ENCODE data around the gene SMIM23. TPM values are rescaled to one million over a fixed set of nuclear protein-coding genes. Genes with fewer than 3 reads are reported as not detected.

The SMIM23 gene
- total RNA-seq, 1 experiment from 2014 or later, result not detected

DNA sequence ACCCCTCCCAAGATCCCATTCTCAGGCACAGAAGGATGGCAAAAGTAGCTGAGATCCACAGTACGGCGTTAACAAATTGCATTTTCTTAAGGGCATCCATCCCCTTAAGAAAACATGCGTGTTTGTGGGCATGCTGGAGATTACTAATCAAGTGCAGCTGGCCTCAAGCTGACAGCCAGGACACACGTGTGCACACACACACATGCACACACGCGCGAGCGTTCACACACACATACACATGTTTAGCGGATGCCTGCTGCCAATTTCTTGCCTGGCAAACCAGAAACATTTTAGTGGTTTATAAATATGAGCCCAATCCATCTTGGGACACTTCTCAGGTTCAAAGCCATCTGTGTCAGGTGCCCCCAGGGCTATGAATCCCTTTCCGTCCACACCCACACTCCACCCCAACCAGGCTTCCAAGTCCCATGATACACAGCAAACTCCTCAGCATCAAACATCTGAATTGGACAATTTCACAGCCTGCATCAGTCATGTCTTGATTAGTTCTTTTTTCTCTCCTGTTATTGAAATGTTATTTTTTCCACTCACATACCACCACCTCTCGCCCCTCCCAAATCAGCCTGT is 23.5 kb upstream of the SMIM23 start:
- ChIA-PET CTCF (no interaction called here), POLR2A (ENCODE audit: unreplicated experiment) (no interaction called here)
- Histone ChIP-seq H3K9ac (ENCODE audit: low read length) (no peak overlapping the region), H3K4me1 (ENCODE audit: insufficient read depth, low read length) (peaks cover 10% of the 10 kb centered on the region), H3K36me3 (ENCODE audit: low read depth, low read length) (no peaks in the 10 kb centered on the region), H4K20me1 (ENCODE audit: low read length) (no peaks in the 10 kb centered on the region), H2AFZ (ENCODE audit: low read length) (no peak overlapping the region), H3K79me2 (ENCODE audit: low read length) (no peaks in the 10 kb centered on the region), H3K27me3 (ENCODE audit: low read length) (peaks cover 33% of the 10 kb centered on the region), H3F3A (ENCODE audit: low read length, unreplicated experiment) (no peaks in the 10 kb centered on the region), H3K4me2 (ENCODE audit: low read length) (no peak overlapping the region), H3K4me3 (ENCODE audit: low read length) (no peak overlapping the region), H3K9me2 (replicated peaks; ENCODE audit: low read length) (no peaks in the 10 kb centered on the region), H3K27ac (ENCODE audit: low read length) (no peak overlapping the region), H3K9me3 (ENCODE audit: low read length) (peaks cover 3% of the 10 kb centered on the region; the same call in 1 of the 2 replicates)
- no peak for DNase-seq
- intact Hi-C loops (cut with micrococcal nuclease), result no loop called here
- no peak for ATAC-seq
- BruUV-seq (replicated peaks), result no TSS peak
- TF ChIP-seq, protein P1, sequence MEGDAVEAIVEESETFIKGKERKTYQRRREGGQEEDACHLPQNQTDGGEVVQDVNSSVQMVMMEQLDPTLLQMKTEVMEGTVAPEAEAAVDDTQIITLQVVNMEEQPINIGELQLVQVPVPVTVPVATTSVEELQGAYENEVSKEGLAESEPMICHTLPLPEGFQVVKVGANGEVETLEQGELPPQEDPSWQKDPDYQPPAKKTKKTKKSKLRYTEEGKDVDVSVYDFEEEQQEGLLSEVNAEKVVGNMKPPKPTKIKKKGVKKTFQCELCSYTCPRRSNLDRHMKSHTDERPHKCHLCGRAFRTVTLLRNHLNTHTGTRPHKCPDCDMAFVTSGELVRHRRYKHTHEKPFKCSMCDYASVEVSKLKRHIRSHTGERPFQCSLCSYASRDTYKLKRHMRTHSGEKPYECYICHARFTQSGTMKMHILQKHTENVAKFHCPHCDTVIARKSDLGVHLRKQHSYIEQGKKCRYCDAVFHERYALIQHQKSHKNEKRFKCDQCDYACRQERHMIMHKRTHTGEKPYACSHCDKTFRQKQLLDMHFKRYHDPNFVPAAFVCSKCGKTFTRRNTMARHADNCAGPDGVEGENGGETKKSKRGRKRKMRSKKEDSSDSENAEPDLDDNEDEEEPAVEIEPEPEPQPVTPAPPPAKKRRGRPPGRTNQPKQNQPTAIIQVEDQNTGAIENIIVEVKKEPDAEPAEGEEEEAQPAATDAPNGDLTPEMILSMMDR (conservative IDR thresholded peaks at IDR 0.05; ENCODE audit: low read depth, low read length), result no peak
- TF ChIP-seq EZH2phosphoT487 (IDR thresholded peaks at IDR 0.05; ENCODE audit: borderline replicate concordance, low read length), result no peak
- no peak for TF ChIP-seq EZH2 (IDR thresholded peaks at IDR 0.05; ENCODE audit: low read length, unreplicated experiment)

- TF ChIP-seq, protein P1 (conservative IDR thresholded peaks at IDR 0.05; ENCODE audit: low read depth, low read length), result no peak
- TF ChIP-seq EZH2phosphoT487 (IDR thresholded peaks at IDR 0.05; ENCODE audit: borderline replicate concordance, low read length), result no peak
- TF ChIP-seq EZH2 (IDR thresholded peaks at IDR 0.05; ENCODE audit: low read length, unreplicated experiment), result no peak
- no peaks in the 10 kb centered on the region for H3F3A ChIP-seq (ENCODE audit: low read length, unreplicated experiment)
- no peaks in the 10 kb centered on the region for H3K36me3 ChIP-seq (ENCODE audit: low read depth, low read length)
- no peaks in the 10 kb centered on the region for H3K9me2 ChIP-seq (replicated peaks; ENCODE audit: low read length)
- DNase-seq (no peak), ATAC-seq (no peak)
- intact Hi-C loops (cut with micrococcal nuclease), result no loop called here
- no peaks in the 10 kb centered on the region for H3K79me2 ChIP-seq (ENCODE audit: low read length)
- no peak overlapping the region for H3K4me2 ChIP-seq (ENCODE audit: low read length)
- ChIA-PET POLR2A (ENCODE audit: unreplicated experiment) (no interaction called here), CTCF (no interaction called here)
- H3K4me1 ChIP-seq (ENCODE audit: insufficient read depth, low read length), result peaks cover 10% of the 10 kb centered on the region
- no peak overlapping the region for H3K27ac ChIP-seq (ENCODE audit: low read length)
- no TSS peak for BruUV-seq (replicated peaks)
- H3K9me3 ChIP-seq (ENCODE audit: low read length), result peaks cover 4% of the 10 kb centered on the region; the same call in 1 of the 2 replicates
- no peak overlapping the region for H3K9ac ChIP-seq (ENCODE audit: low read length)
- peaks cover 36% of the 10 kb centered on the region for H3K27me3 ChIP-seq (ENCODE audit: low read length)
- H4K20me1 ChIP-seq (ENCODE audit: low read length), result no peaks in the 10 kb centered on the region
- no peak overlapping the region for H2AFZ ChIP-seq (ENCODE audit: low read length)
- H3K4me3 ChIP-seq (ENCODE audit: low read length), result no peak overlapping the region
Observed at GRCh38 chr5:171762903-171763302, 22.7 kb upstream of the SMIM23 start.

DNA sequence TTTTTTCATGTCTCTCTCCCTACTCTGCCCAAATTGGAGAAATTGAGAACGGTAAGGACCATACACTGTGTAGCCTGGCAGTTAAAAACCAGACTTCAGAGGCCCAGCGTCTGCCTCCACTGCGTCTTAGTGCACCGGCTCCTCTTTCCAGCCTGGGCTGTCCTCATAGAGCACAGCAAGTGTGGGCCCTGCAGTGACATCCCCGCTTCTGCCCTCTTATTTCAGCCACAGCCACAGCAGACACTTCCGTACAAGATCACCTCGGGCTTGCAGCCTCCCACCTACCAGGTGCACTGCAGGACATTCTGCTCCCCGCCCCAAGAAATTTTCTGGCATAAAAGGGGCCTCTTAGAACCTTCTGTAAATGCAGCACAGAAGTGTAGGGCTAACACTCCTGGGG is 21.4 kb upstream of the SMIM23 start:
- H3K9me2 ChIP-seq (replicated peaks; ENCODE audit: low read length), result no peaks in the 10 kb centered on the region
- no peaks in the 10 kb centered on the region for H3K36me3 ChIP-seq (ENCODE audit: low read depth, low read length)
- ATAC-seq (no peak), DNase-seq (no peak)
- no peak overlapping the region for H3K9ac ChIP-seq (ENCODE audit: low read length)
- no TSS peak for BruUV-seq (replicated peaks)
- intact Hi-C loops (cut with micrococcal nuclease), result no loop called here
- no peaks in the 10 kb centered on the region for H3K4me1 ChIP-seq (ENCODE audit: insufficient read depth, low read length)
- H3K27ac ChIP-seq (ENCODE audit: low read length), result no peak overlapping the region
- no peak overlapping the region for H2AFZ ChIP-seq (ENCODE audit: low read length)
- no peaks in the 10 kb centered on the region for H3K79me2 ChIP-seq (ENCODE audit: low read length)
- ChIA-PET CTCF (no interaction called here), POLR2A (ENCODE audit: unreplicated experiment) (no interaction called here)
- no peaks in the 10 kb centered on the region for H3F3A ChIP-seq (ENCODE audit: low read length, unreplicated experiment)
- no peak overlapping the region for H3K4me3 ChIP-seq (ENCODE audit: low read length)
- peaks cover 4% of the 10 kb centered on the region; the same call in 1 of the 2 replicates for H3K9me3 ChIP-seq (ENCODE audit: low read length)
- peaks cover 36% of the 10 kb centered on the region for H3K27me3 ChIP-seq (ENCODE audit: low read length)
- H3K4me2 ChIP-seq (ENCODE audit: low read length), result no peak overlapping the region
- TF ChIP-seq EZH2 (IDR thresholded peaks at IDR 0.05; ENCODE audit: low read length, unreplicated experiment) (no peak), EZH2phosphoT487 (IDR thresholded peaks at IDR 0.05; ENCODE audit: borderline replicate concordance, low read length) (no peak)
- TF ChIP-seq, protein P1 (conservative IDR thresholded peaks at IDR 0.05; ENCODE audit: low read depth, low read length), result no peak
- no peaks in the 10 kb centered on the region for H4K20me1 ChIP-seq (ENCODE audit: low read length)
